Transverse colon (tissue), 4 donors: ENCODE data around the gene TGM3.

Source experiments
- CTCF ChIP-seq, 5 experiments: fragments of 200-600 bp in 3 of 5; fragments of 450-650 bp in 2 of 5; sonication (generic) in 3 of 5; IDR thresholded peaks; 1 replicate in 2 of 5; 2 replicates in 3 of 5; pipeline ENCODE4 v1.5.1; 2016 to 2017; ENCODE audit warnings: antibody characterized with exemption in 5 of 5, inconsistent platforms in 3 of 5, mild to moderate bottlenecking in 2 of 5, moderate library complexity in 1 of 5
- POLR2AphosphoS5 ChIP-seq, 3 donors: sonication (generic); formaldehyde crosslinking; IDR thresholded peaks; one replicate each; pipeline ENCODE4 v1.6.1; 2016; ENCODE audit warnings: antibody characterized with exemption in 3 of 3

- TF ChIP-seq POLR2AphosphoS5 (IDR thresholded peaks at IDR 0.05) (no peak), CTCF (IDR thresholded peaks at IDR 0.05) (no peak)
Observed at GRCh38 chr20:2293486-2293885, 2.3 kb upstream of the TGM3 start.
